ENCODE measurements around the gene COX19. TPM values are rescaled to one million over a fixed set of nuclear protein-coding genes. Genes with fewer than 3 reads are reported as not detected.

COX19 gene
- total and polyA plus RNA-seq, 12 donors = 3.7 to 9.1 (median 6.1) TPM

- no peak for TF ChIP-seq CTCF (IDR thresholded peaks at IDR 0.05)
- intact Hi-C loops (cut with DNase I) = no loop called here
- peaks cover 0 to 13% (median 0%) of the 10 kb centered on the region in 7 donors for H3K27me3 ChIP-seq
- peak; percentile 5 to 80 (median 68) for ATAC-seq
- H3K9me3 ChIP-seq = no peaks in the 10 kb centered on the region
- H3K4me3 ChIP-seq = peak overlapping the region in 3 of 10 donors; percentile 1 to 47 (median 28)
- DNase-seq = peak; percentile 56 to 60
- peaks cover 0 to 56% (median 9%) of the 10 kb centered on the region in 9 donors for H3K4me1 ChIP-seq
- WGBS, 2 donors = 56 to 70% methylated on average over 40 of the region's 40 CpGs
- peak overlapping the region in 6 of 10 donors; percentile 4 to 93 (median 14) for H3K27ac ChIP-seq
- H3K36me3 ChIP-seq = no peaks in the 10 kb centered on the region
Observed at GRCh38 chr7:923108-924041, 52.0 kb downstream of the COX19 start.

GRCh38 chr7:922334-923107 lies 52.8 kb downstream of the COX19 start:
- H3K4me1 ChIP-seq = peaks cover 0 to 50% (median 9%) of the 10 kb centered on the region in 9 donors
- H3K27ac ChIP-seq = peak overlapping the region in 1 of 10 donors; percentile 93

GRCh38 chr7:921581-922333 lies 53.6 kb downstream of the COX19 start:
- DNase-seq = no peak
- no peak for ATAC-seq
- intact Hi-C loops (cut with DNase I) = no loop called here
- Histone ChIP-seq H3K27ac (peak overlapping the region in 1 of 10 donors; percentile 81), H3K9me3 (no peaks in the 10 kb centered on the region), H3K27me3 (peaks cover 0 to 13% (median 0%) of the 10 kb centered on the region in 7 donors), H3K4me1 (peaks cover 0 to 42% (median 9%) of the 10 kb centered on the region in 9 donors), H3K4me3 (peak overlapping the region in 1 of 10 donors; percentile 47), H3K36me3 (no peaks in the 10 kb centered on the region)
- TF ChIP-seq CTCF (IDR thresholded peaks at IDR 0.05) = no peak
- WGBS, 2 donors = 65 to 75% methylated on average over 36 of the region's 36 CpGs

More at GRCh38 chr7:922334-923107, 52.8 kb downstream of the COX19 start:
- peak in 1 of 8 donors; percentile 4 for ATAC-seq
- no peak for DNase-seq
- peak overlapping the region in 2 of 10 donors; percentile 28 to 47 for H3K4me3 ChIP-seq
- H3K27me3 ChIP-seq = peaks cover 0 to 13% (median 0%) of the 10 kb centered on the region in 7 donors
- no peaks in the 10 kb centered on the region for H3K9me3 ChIP-seq
- intact Hi-C loops (cut with DNase I) = no loop called here
- 66 to 75% methylated on average over 29 of the region's 29 CpGs for WGBS, 2 donors
- no peaks in the 10 kb centered on the region for H3K36me3 ChIP-seq
- TF ChIP-seq CTCF (IDR thresholded peaks at IDR 0.05) = no peak
